ENCODE results near the gene FAM174B. TPM values are rescaled to one million over a fixed set of nuclear protein-coding genes. Genes with fewer than 3 reads are reported as not detected.

Gene FAM174B
- total RNA-seq, 1 donor from 2014 or later, result 0.53 TPM

DNA sequence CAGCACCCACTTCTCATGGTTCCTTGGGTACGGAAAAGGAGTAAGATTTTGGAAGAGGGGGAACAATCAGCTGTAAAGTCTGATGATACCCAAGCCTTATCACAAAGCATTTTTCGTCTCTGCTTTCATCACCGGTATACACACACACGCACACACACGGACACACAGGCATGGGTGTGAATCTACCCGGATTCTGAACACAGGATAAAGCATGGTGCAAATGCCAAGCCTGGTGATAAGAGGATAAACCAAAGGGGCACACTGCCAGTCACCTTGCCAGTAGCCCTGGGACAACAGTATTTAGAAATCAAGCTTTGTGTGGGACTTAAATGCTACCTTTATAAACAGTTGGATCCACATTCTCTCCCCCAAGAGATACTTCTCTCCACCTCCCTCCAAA lies 22.2 kb downstream of the FAM174B start:
- Histone ChIP-seq H3K4me3 (ENCODE audit: low read depth, low read length) (no peak overlapping the region), H3K27me3 (ENCODE audit: control insufficient read depth, insufficient read depth, low read length) (no peaks in the 10 kb centered on the region), H3K36me3 (ENCODE audit: control insufficient read depth, insufficient read depth, low read length) (no peaks in the 10 kb centered on the region)
- FAIRE-seq (no peak), DNase-seq (ENCODE audit: low read depth) (no peak)
- TF ChIP-seq, protein P1, sequence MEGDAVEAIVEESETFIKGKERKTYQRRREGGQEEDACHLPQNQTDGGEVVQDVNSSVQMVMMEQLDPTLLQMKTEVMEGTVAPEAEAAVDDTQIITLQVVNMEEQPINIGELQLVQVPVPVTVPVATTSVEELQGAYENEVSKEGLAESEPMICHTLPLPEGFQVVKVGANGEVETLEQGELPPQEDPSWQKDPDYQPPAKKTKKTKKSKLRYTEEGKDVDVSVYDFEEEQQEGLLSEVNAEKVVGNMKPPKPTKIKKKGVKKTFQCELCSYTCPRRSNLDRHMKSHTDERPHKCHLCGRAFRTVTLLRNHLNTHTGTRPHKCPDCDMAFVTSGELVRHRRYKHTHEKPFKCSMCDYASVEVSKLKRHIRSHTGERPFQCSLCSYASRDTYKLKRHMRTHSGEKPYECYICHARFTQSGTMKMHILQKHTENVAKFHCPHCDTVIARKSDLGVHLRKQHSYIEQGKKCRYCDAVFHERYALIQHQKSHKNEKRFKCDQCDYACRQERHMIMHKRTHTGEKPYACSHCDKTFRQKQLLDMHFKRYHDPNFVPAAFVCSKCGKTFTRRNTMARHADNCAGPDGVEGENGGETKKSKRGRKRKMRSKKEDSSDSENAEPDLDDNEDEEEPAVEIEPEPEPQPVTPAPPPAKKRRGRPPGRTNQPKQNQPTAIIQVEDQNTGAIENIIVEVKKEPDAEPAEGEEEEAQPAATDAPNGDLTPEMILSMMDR (IDR thresholded peaks at IDR 0.05; ENCODE audit: insufficient read depth, low read length, severe bottlenecking), result no peak

DNA sequence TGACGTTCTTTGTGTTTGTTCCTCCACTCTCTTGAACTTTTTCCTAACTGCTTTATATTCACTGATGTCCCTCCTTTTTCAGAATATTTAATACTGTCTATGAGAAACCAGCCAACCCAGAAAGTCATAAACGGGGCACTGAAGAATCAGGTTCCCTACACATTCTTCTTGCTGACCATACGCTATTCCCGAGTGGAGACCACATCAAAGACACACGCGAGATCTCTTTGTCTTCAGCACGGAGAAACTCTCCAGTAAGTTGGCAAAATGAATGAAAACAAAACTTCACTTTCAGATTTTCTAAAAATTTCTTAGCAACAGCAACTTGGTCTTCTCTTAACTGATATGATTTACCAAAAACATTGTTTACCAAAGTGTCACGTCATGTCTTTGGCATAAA lies 22.6 kb downstream of the FAM174B start:
- DNase-seq (ENCODE audit: low read depth) (no peak), FAIRE-seq (no peak)
- Histone ChIP-seq H3K36me3 (ENCODE audit: control insufficient read depth, insufficient read depth, low read length) (no peaks in the 10 kb centered on the region), H3K4me3 (ENCODE audit: low read depth, low read length) (no peak overlapping the region), H3K27me3 (ENCODE audit: control insufficient read depth, insufficient read depth, low read length) (no peaks in the 10 kb centered on the region)
- TF ChIP-seq, protein P1 (IDR thresholded peaks at IDR 0.05; ENCODE audit: insufficient read depth, low read length, severe bottlenecking), result no peak

DNA sequence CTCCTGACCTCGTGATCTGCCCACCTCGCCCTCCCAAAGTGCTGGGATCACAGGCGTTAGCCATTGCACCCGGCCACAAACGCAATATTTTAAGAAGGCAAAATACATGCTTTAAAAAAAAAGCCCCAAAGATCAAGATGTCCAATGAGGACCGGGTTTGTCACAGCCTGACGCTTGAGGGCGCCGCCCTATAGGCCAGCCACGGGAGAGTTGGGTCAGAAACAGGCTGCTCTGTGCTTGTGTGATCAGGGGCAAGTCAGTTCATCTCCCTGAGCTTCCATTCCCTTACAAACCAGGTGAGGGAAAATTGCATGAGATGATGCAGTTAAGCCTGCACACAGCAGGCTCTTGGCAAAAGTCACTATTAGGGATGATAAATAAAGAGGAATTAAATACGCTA lies 23.9 kb downstream of the FAM174B start:
- Histone ChIP-seq H3K36me3 (ENCODE audit: control insufficient read depth, insufficient read depth, low read length) (no peaks in the 10 kb centered on the region), H3K4me3 (ENCODE audit: low read depth, low read length) (no peak overlapping the region), H3K27me3 (ENCODE audit: control insufficient read depth, insufficient read depth, low read length) (no peaks in the 10 kb centered on the region)
- TF ChIP-seq, protein P1 (IDR thresholded peaks at IDR 0.05; ENCODE audit: insufficient read depth, low read length, severe bottlenecking), result no peak
- DNase-seq (ENCODE audit: low read depth), result no peak
- no peak for FAIRE-seq

DNA sequence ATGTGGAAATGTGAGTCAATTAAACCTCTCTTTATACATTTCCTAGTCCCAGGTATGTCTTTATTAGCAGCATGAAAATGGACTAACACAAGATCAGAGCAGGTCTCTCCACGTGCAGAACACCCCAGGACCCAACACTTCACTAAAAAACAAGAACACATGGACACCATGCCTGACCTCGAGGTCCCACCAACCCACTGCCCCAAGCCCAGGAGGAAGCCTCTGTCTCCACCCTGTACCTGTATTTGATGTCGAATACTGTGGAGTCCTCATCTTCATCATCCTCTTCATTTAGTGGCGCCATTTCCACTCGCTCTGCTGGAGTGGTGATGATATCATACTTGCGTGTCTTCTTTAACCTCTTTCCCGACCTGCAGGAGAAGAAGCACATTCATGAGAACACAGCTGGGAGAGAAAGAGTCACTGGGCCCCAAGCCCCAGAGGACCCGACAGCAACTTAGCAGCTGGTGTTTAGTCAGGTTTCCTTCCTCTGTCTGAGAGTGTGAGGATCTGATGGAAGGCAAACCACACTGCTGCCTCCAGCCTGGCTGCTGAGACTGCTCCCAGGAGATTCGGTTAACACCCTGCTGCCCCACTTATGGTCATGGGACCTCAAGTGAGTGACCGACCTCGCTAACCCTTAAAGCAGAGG lies 25.5 kb downstream of the FAM174B start:
- TF ChIP-seq, protein P1 (IDR thresholded peaks at IDR 0.05; ENCODE audit: insufficient read depth, low read length, severe bottlenecking), result no peak
- H3K36me3 ChIP-seq (ENCODE audit: control insufficient read depth, insufficient read depth, low read length), result no peaks in the 10 kb centered on the region
- H3K27me3 ChIP-seq (ENCODE audit: control insufficient read depth, insufficient read depth, low read length), result no peaks in the 10 kb centered on the region
- DNase-seq (ENCODE audit: low read depth) (no peak), FAIRE-seq (no peak)
- H3K4me3 ChIP-seq (ENCODE audit: low read depth, low read length), result no peak overlapping the region

DNA sequence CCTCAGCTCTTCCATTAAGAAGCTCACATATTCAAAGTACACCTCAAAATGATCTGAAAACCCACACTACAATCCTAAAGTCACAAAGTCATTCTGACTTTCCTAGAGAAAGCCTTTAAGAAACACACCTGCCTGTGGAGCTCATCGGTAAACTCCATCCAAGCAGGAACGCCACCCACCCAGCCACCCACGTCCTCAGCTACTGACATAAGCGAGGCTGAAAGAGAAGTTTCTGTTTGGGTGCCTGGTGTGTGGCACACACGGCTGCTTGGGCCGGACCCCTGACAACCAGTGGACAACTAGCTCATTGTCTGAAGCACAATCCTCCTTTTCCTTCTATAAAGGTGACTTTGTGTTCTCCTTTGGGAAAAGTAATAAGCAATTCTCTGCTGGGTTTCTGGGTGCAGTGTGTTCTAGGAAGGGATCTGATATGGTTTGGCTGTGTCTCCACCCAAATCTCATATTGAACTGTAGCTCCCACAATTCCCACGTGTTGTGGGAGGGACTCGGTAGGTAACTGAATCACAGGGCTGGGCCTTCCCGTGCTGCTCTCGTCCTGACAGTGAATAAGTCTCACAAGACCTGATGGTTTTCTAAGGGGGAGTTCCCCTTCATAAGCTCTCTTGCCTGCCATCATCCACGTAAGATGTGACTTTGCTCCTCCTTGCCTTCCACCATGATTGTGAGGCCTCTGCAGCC lies 26.1 kb downstream of the FAM174B start:
- TF ChIP-seq, protein P1 (IDR thresholded peaks at IDR 0.05; ENCODE audit: insufficient read depth, low read length, severe bottlenecking), result no peak
- Histone ChIP-seq H3K27me3 (ENCODE audit: control insufficient read depth, insufficient read depth, low read length) (no peaks in the 10 kb centered on the region), H3K4me3 (ENCODE audit: low read depth, low read length) (no peak overlapping the region), H3K36me3 (ENCODE audit: control insufficient read depth, insufficient read depth, low read length) (no peaks in the 10 kb centered on the region)
- FAIRE-seq (no peak), DNase-seq (ENCODE audit: low read depth) (no peak)

All from bronchial epithelial cell (primary cell).